ENCODE results near the gene DCTN1.

DNA sequence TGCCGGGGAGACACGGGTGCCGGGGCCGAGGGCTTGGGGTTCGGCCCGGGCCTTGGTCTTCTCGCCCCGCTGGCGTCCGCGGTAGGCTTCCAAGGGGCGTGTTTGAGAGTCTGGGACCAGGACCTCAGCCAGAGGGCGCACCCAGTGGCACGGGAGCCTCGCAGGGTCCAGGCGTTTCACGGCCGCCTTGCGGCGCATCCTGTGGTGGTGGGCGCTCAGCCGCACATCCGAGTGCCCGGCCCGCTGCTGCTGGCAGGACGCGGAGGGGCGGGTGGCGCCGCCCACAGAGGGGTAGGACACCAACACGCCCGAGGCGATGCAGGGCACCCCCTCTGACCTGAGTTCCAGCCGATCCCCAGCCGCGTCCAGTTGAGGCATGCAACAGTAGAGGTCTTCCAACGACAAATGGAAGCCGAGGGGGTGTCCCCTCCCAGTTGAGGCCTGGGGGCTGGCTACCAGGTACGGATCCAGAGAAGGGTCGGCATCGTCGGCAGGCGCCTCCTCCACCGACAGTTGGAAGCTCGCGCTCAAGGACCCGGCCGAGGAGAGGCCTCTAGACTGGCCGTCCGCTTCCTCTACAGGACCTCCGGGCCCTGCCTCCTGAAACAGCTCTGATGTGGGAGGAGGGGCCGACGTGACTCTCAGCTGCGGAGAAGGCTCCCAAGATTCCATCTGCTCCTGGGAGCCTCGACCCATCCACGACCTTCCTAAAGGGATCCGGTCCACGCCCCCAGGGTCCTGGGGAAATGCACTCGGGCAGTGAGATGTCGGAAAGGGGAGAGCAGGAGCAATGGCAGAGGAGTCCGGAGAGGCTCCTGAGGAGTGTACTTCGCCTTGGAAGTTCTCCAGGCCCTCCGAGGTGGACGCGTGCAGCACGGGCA, 35.0 kb upstream of the DCTN1 start:
- no peak for TF ChIP-seq EP300 (IDR thresholded peaks at IDR 0.05)
- TF ChIP-seq, protein P1, sequence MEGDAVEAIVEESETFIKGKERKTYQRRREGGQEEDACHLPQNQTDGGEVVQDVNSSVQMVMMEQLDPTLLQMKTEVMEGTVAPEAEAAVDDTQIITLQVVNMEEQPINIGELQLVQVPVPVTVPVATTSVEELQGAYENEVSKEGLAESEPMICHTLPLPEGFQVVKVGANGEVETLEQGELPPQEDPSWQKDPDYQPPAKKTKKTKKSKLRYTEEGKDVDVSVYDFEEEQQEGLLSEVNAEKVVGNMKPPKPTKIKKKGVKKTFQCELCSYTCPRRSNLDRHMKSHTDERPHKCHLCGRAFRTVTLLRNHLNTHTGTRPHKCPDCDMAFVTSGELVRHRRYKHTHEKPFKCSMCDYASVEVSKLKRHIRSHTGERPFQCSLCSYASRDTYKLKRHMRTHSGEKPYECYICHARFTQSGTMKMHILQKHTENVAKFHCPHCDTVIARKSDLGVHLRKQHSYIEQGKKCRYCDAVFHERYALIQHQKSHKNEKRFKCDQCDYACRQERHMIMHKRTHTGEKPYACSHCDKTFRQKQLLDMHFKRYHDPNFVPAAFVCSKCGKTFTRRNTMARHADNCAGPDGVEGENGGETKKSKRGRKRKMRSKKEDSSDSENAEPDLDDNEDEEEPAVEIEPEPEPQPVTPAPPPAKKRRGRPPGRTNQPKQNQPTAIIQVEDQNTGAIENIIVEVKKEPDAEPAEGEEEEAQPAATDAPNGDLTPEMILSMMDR (IDR thresholded peaks at IDR 0.05): no peak

Measured in A549 (cell line).